ENCODE data around the gene POU2F1.
A peak's percentile ranks its signal among the peaks of the same experiment; 100 is the strongest.

The POU2F1 gene

DNA sequence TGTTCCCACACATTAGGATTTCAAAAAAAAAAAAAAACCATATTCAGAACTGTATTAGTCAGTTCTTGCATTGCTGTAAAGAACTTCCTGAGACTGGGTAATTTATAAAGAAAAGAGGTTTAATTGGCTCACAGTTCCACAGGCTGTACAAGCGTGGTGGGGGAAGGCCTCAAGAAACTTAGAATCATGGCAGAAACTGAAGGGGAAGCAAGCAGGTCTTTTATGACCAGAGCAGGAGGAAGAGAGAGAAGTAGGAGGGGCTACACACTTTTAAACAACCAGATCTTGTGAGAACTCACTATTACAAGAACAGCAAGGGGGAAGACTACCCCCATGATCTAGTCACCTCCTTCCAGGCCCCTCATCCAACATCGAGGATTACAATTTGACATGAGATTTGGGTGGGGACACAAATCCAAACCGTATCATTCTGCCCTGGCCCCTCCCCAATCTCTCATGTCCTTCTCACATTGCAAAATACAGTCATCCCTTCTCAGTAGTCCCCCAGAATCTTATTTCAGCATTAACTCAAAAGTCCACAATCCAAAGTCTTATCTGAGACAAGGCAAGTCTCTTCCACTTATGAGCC, 51.8 kb downstream of the POU2F1 start:
- no peak overlapping the region for H3K4me3 ChIP-seq (ENCODE audit: low read depth, low read length)
- TF ChIP-seq, protein P1, sequence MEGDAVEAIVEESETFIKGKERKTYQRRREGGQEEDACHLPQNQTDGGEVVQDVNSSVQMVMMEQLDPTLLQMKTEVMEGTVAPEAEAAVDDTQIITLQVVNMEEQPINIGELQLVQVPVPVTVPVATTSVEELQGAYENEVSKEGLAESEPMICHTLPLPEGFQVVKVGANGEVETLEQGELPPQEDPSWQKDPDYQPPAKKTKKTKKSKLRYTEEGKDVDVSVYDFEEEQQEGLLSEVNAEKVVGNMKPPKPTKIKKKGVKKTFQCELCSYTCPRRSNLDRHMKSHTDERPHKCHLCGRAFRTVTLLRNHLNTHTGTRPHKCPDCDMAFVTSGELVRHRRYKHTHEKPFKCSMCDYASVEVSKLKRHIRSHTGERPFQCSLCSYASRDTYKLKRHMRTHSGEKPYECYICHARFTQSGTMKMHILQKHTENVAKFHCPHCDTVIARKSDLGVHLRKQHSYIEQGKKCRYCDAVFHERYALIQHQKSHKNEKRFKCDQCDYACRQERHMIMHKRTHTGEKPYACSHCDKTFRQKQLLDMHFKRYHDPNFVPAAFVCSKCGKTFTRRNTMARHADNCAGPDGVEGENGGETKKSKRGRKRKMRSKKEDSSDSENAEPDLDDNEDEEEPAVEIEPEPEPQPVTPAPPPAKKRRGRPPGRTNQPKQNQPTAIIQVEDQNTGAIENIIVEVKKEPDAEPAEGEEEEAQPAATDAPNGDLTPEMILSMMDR (conservative IDR thresholded peaks at IDR 0.05; ENCODE audit: low read depth, low read length): no peak
- DNase-seq (ENCODE audit: low read depth): no peak

DNA sequence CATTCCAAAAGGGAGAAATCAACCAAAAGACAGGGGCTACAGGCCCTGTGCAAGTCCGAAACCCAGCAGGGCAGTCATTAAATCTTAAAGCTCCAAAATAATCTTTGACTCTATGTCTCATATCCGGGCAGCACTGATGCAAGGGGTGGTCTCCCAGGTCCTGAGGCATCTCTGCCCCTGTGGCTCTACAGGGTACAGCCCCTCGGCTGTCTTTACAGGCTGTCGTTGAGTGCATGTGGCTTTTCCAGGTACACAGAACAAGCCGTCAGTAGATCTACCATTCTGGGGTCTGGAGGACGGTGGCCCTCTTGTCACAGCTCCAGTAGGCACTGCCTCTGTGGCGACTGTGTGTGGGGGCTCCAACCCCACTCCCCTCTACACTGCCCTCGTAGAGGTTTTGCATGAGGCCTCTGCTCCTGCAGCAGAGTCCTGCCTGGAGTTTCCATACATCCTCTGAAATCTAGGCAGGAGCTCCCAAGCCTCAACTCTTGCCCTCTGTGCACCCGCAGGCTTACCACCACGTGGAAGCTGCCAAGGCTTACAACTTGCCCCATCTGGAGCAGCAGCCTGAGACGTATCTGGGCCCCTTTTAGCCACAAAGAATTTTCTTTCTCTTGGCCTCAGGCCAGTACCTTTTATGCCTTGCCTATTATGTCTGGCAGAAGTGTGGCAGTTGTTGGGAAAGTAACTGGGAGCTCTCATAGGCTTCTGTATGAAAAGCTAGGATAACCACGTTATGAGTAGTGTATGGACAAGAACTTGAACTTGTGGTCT, 52.5 kb downstream of the POU2F1 start:
- H3K4me3 ChIP-seq (ENCODE audit: low read depth, low read length): no peak overlapping the region
- peak; percentile 62 for DNase-seq (ENCODE audit: low read depth)
- TF ChIP-seq, protein P1 (conservative IDR thresholded peaks at IDR 0.05; ENCODE audit: low read depth, low read length): no peak

DNA sequence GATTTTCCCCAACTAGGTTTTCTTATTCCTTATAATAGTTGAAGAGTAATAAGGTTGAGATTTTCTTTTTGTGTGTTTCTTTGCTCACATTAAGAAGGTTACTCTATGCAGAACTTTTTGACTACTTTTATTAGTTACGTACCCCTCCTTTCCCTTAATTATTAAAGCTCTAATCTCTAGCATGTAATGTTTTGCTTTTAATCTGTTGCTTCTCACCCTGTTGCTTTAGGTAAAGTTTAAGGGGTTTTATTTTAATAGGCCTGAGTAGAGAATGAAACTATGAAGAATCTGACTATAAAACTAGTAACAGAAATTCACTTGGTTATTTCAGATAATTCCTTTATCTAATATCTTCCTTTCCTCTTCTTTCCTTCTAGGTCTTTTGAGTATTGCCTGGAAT, 53.4 kb downstream of the POU2F1 start:
- TF ChIP-seq, protein P1 (conservative IDR thresholded peaks at IDR 0.05; ENCODE audit: low read depth, low read length): no peak
- DNase-seq (ENCODE audit: low read depth): no peak
- H3K4me3 ChIP-seq (ENCODE audit: low read depth, low read length): no peak overlapping the region

DNA sequence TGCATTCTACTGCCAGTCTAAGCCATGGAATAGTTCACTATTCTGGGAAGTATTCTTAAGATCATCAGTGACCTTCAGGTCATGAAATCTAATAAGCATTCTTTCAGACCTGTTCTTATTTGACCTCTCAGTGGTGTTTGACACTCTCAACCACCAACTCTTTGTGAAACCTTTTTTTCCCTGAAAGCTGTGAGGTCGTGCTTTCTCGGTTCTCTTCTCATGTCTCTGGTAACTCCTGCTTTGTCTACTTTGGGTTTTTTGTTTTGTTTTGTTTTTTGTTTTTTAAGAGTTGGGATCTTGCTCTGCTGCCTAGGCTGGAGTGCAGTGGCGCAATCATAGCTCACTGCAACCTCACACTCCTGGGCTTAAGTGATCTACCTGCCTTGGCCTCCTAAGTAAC, 56.3 kb downstream of the POU2F1 start:
- TF ChIP-seq, protein P1 (conservative IDR thresholded peaks at IDR 0.05; ENCODE audit: low read depth, low read length): no peak
- H3K4me3 ChIP-seq (ENCODE audit: low read depth, low read length): no peak overlapping the region
- DNase-seq (ENCODE audit: low read depth): peak; percentile 58

DNA sequence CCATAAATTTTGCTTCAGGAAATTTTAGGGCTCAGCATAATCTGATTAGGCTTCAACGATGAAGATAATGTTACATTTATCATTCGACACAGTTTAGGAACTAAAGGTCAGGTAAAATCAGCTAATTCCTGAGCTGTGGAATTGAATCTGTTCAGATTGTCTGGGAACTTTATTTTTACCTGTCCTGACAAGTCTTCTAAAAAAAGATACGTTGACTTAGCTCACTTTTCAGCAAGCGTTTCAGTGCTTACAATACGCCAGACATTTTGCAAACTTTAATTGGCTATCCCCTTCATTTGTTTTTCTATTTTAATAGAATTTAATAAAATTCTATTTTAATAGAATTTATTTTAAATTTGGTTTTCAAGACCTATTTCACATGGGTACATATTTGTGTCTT, 57.8 kb downstream of the POU2F1 start:
- DNase-seq (ENCODE audit: low read depth): no peak
- H3K4me3 ChIP-seq (ENCODE audit: low read depth, low read length): no peak overlapping the region
- TF ChIP-seq, protein P1 (conservative IDR thresholded peaks at IDR 0.05; ENCODE audit: low read depth, low read length): no peak

DNA sequence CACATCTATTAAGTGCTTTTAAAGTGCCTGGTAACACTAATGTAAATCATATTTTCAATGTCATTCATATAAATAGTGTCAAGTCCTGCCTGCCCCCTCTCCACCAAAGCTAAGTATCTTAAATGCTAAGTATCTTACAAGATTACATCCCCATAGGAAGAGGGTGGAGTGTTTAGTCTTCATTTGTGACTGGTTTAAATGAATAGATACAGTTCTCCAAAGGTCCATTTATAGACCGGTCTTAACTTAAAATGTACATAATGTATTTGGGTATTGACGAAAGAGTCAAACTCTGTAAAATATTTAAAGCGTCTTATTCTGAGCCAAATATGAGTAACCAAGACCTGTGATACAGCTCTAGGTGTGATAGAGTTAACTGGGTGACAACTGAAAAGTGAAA, 60.2 kb downstream of the POU2F1 start:
- TF ChIP-seq, protein P1 (conservative IDR thresholded peaks at IDR 0.05; ENCODE audit: low read depth, low read length): no peak
- H3K4me3 ChIP-seq (ENCODE audit: low read depth, low read length): no peak overlapping the region
- DNase-seq (ENCODE audit: low read depth): no peak
